Caco-2 (cell line): Measurements from ENCODE around the gene CPLX4. TPM values are rescaled to one million over a fixed set of nuclear protein-coding genes. Genes with fewer than 3 reads are reported as not detected.

ENCODE experiments used
- BruUV-seq: library from RNA; stranded (reverse); fragments of 400-500 nt; replicated peaks from 2 replicates; lab custom pipeline; 2021; lab: Mats Ljungman, UMichigan
- CTCF ChIA-PET: fragments of 300-600 bp; sonication (Branson Sonifier 250); formaldehyde crosslinking; loops from one replicate; lab custom pipeline; 2022; ENCODE audit warnings: antibody characterized with exemption; lab: Charles Lee
- POLR2A ChIA-PET: fragments of 300-600 bp; sonication (Branson Sonifier 250); formaldehyde crosslinking; loops from one replicate; lab custom pipeline; 2022; ENCODE audit warnings: antibody characterized with exemption; lab: Charles Lee
- DNase-seq, 2 experiments: peaks; one replicate each; pipeline versions ENCODE4 v3.0.0 to v3.0.0-alpha.2; 2020 to 2022
- H3K27me3 ChIP-seq: replicated peaks from 2 replicates; pipeline ENCODE4 v1.6.0; 2011; ENCODE audit warnings: low read length; ENCODE audit not compliant: control insufficient read depth, insufficient read depth
- H3K36me3 ChIP-seq: 2 replicates; pipeline ENCODE4 v1.5.1; 2011; ENCODE audit warnings: low read length; ENCODE audit not compliant: control insufficient read depth, insufficient read depth
- H3K4me1 ChIP-seq: fragments of 250-450 bp; sonication (Bioruptor Pico); 2 replicates; pipeline ENCODE4 v1.5.1; 2020; ENCODE audit warnings: mild to moderate bottlenecking
- H3K4me3 ChIP-seq: 2 replicates; pipeline ENCODE4 v1.5.1; 2011; ENCODE audit warnings: low read depth, mild to moderate bottlenecking, control low read depth, low read length
- H3K9me3 ChIP-seq: fragments of 250-450 bp; sonication (Bioruptor Pico); 2 replicates; pipeline ENCODE4 v1.5.1; 2020; ENCODE audit warnings: mild to moderate bottlenecking, moderate library complexity
- H3K27ac Mint-ChIP-seq: one replicate; pipeline ENCODE4 v1.8.0; 2022; ENCODE audit warnings: mixed read lengths; ENCODE audit not compliant: unreplicated experiment
- H3K27me3 Mint-ChIP-seq: one replicate; pipeline ENCODE4 v1.8.0; 2022; ENCODE audit warnings: mixed read lengths; ENCODE audit not compliant: insufficient read depth, unreplicated experiment
- H3K36me3 Mint-ChIP-seq: one replicate; pipeline ENCODE4 v1.8.0; 2022; ENCODE audit warnings: mild to moderate bottlenecking, mixed read lengths; ENCODE audit not compliant: insufficient read depth, unreplicated experiment
- H3K4me1 Mint-ChIP-seq: one replicate; pipeline ENCODE4 v1.8.0; 2022; ENCODE audit warnings: low read depth, mixed read lengths; ENCODE audit not compliant: unreplicated experiment
- H3K4me3 Mint-ChIP-seq: one replicate; pipeline ENCODE4 v1.8.0; 2022; ENCODE audit warnings: mild to moderate bottlenecking, moderate library complexity, mixed read lengths; ENCODE audit not compliant: unreplicated experiment
- H3K9me3 Mint-ChIP-seq: one replicate; pipeline ENCODE4 v1.8.0; 2022; ENCODE audit warnings: mixed read lengths; ENCODE audit not compliant: unreplicated experiment
- intact Hi-C: fragments of 100-400 bp; cut with micrococcal nuclease; formaldehyde crosslinking; loops from one replicate; pipeline ENCODE4 v1.10.0; 2022; ENCODE audit not compliant: unreplicated experiment
- total RNA-seq: library from RNA; stranded (reverse); gene quantifications from 2 replicates; pipeline ENCODE4 v1.2.3, GENCODE V29; 2022
- TF ChIP-seq, protein P1 (sequence below), 2 experiments: fragments of 200-600 bp in 1 of 2; IDR thresholded peaks; 1 replicate in 1 of 2; 2 replicates in 1 of 2; pipeline versions ENCODE4 v1.5.1 to v1.8.0; 2011 to 2022; ENCODE audit warnings: antibody characterized with exemption in 1 of 2, control low read depth in 1 of 2, inconsistent platforms in 1 of 2, low read depth in 1 of 2, low read length in 1 of 2, mild to moderate bottlenecking in 1 of 2, moderate library complexity in 1 of 2; ENCODE audit not compliant: insufficient read depth in 1 of 2, severe bottlenecking in 1 of 2, unreplicated experiment in 1 of 2

Gene CPLX4
- total RNA-seq, 1 experiment from 2014 or later = not detected

DNA sequence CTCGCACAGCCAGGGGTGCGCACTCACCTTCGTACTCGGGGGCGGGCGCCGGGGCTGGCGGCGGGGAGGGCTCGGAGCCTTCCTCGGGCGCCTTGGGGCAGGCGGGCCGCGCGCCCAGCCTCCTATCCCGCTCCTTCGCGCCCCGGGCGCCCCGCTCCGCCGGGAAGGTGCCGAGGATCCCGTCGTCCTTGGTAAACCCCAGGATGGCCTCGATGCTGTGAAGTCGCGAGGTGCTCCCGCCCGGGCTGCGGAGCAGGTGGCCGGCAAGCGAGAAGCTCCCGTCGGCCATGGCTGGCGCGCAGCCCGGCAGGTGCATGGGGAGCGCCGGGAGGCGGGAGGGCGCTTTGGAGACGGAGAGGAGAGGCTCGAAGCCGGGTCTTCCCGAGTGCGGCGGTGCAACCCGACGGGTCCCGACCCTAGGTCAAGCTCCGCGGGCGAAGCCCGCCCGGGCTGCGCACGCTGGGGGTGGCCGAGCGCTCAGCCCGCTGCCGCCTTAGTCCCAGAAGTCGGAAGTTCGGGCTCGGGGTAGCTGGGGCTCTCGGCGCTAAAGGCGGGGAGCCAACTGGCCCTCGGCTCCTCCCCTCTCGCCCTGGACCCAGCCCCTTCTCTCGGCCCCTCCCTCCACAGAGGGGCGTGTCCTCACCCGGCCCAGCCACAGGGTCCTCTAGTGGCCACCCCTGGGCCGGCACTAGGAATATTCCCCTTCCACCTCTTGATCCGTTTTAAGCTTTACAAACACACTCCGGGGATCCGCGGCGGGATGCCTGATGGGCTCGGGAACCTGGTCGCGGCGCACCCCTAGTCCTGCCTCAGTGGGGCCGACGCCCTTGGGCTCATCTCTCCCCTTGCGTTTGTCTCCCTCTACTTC is 45.3 kb downstream of the CPLX4 start, which contains the start of gene RAX:
TSS of gene RAX (minus strand) at position 564 of the 868 bp plus-strand sequence. CDS start at position 316, 248 bp downstream.
- no TSS peak for BruUV-seq
- Histone ChIP-seq H3K36me3 (no peaks in the 10 kb centered on the region), H3K9me3 (no peaks in the 10 kb centered on the region), H3K27me3 (no peaks in the 10 kb centered on the region), H3K4me1 (no peaks in the 10 kb centered on the region), H3K4me3 (no peak within 1 kb of the TSS)
- DNase-seq = no peak
- intact Hi-C loops = no loop called here
- no peaks in the 10 kb centered on the region for H3K36me3 Mint-ChIP-seq
- CTCF ChIA-PET = no interaction called here
- POLR2A ChIA-PET = no interaction called here
- no peaks in the 10 kb centered on the region for H3K9me3 Mint-ChIP-seq
- TF ChIP-seq, protein P1, sequence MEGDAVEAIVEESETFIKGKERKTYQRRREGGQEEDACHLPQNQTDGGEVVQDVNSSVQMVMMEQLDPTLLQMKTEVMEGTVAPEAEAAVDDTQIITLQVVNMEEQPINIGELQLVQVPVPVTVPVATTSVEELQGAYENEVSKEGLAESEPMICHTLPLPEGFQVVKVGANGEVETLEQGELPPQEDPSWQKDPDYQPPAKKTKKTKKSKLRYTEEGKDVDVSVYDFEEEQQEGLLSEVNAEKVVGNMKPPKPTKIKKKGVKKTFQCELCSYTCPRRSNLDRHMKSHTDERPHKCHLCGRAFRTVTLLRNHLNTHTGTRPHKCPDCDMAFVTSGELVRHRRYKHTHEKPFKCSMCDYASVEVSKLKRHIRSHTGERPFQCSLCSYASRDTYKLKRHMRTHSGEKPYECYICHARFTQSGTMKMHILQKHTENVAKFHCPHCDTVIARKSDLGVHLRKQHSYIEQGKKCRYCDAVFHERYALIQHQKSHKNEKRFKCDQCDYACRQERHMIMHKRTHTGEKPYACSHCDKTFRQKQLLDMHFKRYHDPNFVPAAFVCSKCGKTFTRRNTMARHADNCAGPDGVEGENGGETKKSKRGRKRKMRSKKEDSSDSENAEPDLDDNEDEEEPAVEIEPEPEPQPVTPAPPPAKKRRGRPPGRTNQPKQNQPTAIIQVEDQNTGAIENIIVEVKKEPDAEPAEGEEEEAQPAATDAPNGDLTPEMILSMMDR (IDR thresholded peaks at IDR 0.05; ENCODE audit: insufficient read depth in 1 of 2, low read depth in 1 of 2, low read length in 1 of 2, severe bottlenecking in 1 of 2, unreplicated experiment in 1 of 2) = no peak
- no peak within 1 kb of the TSS for H3K4me3 Mint-ChIP-seq
- no peaks in the 10 kb centered on the region for H3K4me1 Mint-ChIP-seq
- peaks cover 21% of the 10 kb centered on the region for H3K27me3 Mint-ChIP-seq
- H3K27ac Mint-ChIP-seq = no peak within 1 kb of the TSS

DNA sequence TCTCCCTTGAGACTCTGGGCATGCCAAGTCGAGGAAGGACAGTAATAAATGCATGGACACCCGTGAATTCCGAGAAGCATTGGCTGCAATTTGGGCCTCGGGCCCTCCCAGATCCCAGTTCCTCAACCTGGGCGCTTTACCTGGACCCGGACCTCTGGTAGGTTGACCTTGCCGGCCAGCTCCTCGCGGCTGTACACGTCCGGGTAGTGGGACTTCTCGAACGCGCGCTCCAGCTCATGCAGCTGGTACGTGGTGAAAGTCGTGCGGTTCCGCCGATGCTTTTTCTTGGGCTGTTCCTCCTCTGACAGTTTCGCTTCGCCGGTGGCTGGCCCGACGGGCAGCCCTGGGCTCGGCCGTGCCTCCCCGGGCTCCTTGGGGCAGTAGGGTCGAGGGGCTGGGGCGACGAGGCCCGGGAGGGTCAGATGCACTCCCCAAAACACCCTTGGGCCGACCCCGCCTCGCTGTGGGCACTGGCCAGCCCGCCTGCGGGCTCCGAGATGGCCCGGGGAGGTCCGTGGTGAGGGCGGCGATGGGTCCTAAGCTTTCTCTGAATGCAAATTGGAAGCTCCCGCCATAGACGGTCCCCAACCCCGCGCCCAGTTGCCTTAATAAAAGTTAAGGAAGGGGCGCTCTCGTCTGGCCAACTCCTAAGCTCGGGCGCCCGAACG is 46.1 kb downstream of the CPLX4 start:
- no TSS peak for BruUV-seq
- Mint-ChIP-seq H3K4me1 (no peaks in the 10 kb centered on the region), H3K27ac (no peak overlapping the region), H3K36me3 (no peaks in the 10 kb centered on the region), H3K9me3 (no peaks in the 10 kb centered on the region), H3K4me3 (no peak overlapping the region), H3K27me3 (peaks cover 20% of the 10 kb centered on the region)
- no peak overlapping the region for H3K4me3 ChIP-seq
- no peak for DNase-seq
- ChIA-PET POLR2A (no interaction called here), CTCF (no interaction called here)
- no peaks in the 10 kb centered on the region for H3K4me1 ChIP-seq
- no peaks in the 10 kb centered on the region for H3K9me3 ChIP-seq
- intact Hi-C loops = no loop called here
- H3K36me3 ChIP-seq = no peaks in the 10 kb centered on the region
- TF ChIP-seq, protein P1 (IDR thresholded peaks at IDR 0.05; ENCODE audit: insufficient read depth in 1 of 2, low read depth in 1 of 2, low read length in 1 of 2, severe bottlenecking in 1 of 2, unreplicated experiment in 1 of 2) = no peak
- no peaks in the 10 kb centered on the region for H3K27me3 ChIP-seq

DNA sequence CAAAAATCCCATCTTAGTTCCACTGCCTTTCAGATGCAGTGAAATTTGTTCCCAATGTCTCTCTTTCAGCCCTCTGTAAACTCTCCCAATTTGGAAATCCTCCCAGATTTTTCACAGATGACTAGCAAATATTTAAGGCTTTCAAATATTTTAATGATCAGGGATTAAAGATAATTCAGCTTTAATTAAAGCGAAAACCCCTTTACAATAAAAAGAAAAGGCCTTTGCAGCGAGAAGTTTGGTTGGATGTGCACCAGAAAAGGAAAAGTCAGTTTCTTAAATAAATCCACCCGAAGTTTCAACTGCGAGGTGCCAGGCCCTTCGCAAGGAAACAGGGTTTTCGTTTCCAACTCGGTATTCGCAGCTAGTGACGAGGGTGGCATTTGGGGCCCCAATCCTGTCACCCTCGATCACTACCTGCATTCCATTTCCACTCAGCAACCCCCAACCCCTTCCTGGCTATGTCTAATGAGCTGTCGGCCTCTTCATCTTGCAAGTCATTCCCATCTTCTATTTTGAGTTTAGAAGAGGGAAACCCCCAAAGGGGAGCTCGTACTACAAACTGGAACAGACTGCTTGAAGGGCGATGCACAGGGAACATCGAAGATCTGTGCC is 46.7 kb downstream of the CPLX4 start:
- Mint-ChIP-seq H3K27ac (no peak overlapping the region), H3K9me3 (no peaks in the 10 kb centered on the region), H3K27me3 (peaks cover 18% of the 10 kb centered on the region), H3K4me1 (no peaks in the 10 kb centered on the region), H3K36me3 (no peaks in the 10 kb centered on the region), H3K4me3 (no peak overlapping the region)
- intact Hi-C loops = no loop called here
- ChIA-PET CTCF (no interaction called here), POLR2A (no interaction called here)
- Histone ChIP-seq H3K36me3 (no peaks in the 10 kb centered on the region), H3K9me3 (no peaks in the 10 kb centered on the region), H3K4me1 (no peaks in the 10 kb centered on the region), H3K27me3 (no peaks in the 10 kb centered on the region), H3K4me3 (no peak overlapping the region)
- no peak for DNase-seq
- TF ChIP-seq, protein P1 (IDR thresholded peaks at IDR 0.05; ENCODE audit: insufficient read depth in 1 of 2, low read depth in 1 of 2, low read length in 1 of 2, severe bottlenecking in 1 of 2, unreplicated experiment in 1 of 2) = no peak
- BruUV-seq = no TSS peak
